ENCODE results near the gene GRAMD2B.
A peak's percentile ranks its signal among the peaks of the same experiment; 100 is the strongest.

GRAMD2B gene

GRCh38 chr5:126443374-126443851 lies 20.2 kb downstream of the GRAMD2B start:
- no peak for DNase-seq
- in situ Hi-C loops (cut with HindIII; ENCODE audit: low pct_ligation_motif_present, low pct_unique_long_range_greater_than_20kb, low sequenced_read_pairs), result no loop called here

GRCh38 chr5:126444137-126444536 lies 20.9 kb downstream of the GRAMD2B start:
- in situ Hi-C loops (cut with HindIII; ENCODE audit: low pct_ligation_motif_present, low pct_unique_long_range_greater_than_20kb, low sequenced_read_pairs), result no loop called here
- no peak for DNase-seq

DNA sequence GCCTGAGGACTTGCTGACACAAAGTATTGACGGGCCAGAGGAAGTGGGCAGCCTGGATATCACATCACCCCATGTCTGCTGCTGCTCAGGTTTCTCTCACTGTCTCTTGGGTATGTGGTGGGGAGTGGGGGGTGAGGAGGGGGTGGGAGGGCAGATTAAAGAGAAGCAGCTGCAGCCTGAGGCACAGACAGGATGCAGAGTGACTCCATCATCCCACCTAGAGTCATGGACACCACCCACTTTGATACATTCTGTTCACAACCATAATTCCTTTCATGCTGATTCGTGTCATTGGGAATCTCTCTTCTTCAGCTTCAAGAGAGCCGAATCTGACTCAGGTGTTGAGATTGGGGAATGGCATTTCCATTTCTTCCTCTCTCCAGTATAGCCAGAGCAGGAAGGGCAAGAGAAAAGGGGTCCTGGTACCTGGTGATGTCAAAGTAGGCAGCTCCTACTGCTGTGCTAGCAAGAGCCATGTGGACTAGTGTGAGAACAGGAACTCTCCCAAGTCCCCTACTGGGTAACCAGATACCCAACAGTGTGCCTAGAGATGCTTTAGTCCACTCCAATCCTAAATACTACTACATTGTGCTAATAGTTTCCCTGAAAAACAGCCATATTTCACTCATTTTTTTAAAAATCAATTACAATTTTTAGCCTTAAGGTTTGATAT lies 22.4 kb downstream of the GRAMD2B start:
- DNase-seq, result no peak
- in situ Hi-C loops (cut with HindIII; ENCODE audit: low pct_ligation_motif_present, low pct_unique_long_range_greater_than_20kb, low sequenced_read_pairs), result no loop called here

- in situ Hi-C loops (cut with HindIII; ENCODE audit: low pct_ligation_motif_present, low pct_unique_long_range_greater_than_20kb, low sequenced_read_pairs), result no loop called here
- DNase-seq, result peak; percentile 26
Observed at GRCh38 chr5:126446498-126447224, 23.5 kb downstream of the GRAMD2B start.

DNA sequence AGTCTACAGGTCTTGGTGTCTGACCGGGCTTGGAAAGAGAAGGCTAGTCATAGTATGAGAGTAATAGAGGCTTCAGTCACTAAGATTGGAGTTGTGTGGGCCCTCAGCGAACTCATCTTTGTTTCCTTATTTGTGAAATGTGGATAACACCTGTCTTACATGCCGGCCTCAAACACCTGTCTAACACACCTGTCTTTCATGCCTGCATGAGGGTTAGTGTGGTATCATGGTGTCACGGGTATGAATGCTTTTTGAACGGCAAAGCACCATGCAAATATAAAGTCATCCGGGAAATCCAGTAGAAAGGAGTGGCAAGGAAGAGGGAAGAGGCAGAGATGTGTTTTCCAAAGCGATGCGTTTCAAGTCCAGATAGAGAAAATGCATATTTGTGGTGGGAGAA lies 25.5 kb downstream of the GRAMD2B start:
- in situ Hi-C loops (cut with HindIII; ENCODE audit: low pct_ligation_motif_present, low pct_unique_long_range_greater_than_20kb, low sequenced_read_pairs), result no loop called here
- no peak for DNase-seq

GRCh38 chr5:126449751-126450271 lies 26.6 kb downstream of the GRAMD2B start:
- in situ Hi-C loops (cut with HindIII; ENCODE audit: low pct_ligation_motif_present, low pct_unique_long_range_greater_than_20kb, low sequenced_read_pairs), result no loop called here
- no peak for DNase-seq

GRCh38 chr5:126450346-126450745 lies 27.1 kb downstream of the GRAMD2B start:
- in situ Hi-C loops (cut with HindIII; ENCODE audit: low pct_ligation_motif_present, low pct_unique_long_range_greater_than_20kb, low sequenced_read_pairs), result no loop called here
- no peak for DNase-seq

DNA sequence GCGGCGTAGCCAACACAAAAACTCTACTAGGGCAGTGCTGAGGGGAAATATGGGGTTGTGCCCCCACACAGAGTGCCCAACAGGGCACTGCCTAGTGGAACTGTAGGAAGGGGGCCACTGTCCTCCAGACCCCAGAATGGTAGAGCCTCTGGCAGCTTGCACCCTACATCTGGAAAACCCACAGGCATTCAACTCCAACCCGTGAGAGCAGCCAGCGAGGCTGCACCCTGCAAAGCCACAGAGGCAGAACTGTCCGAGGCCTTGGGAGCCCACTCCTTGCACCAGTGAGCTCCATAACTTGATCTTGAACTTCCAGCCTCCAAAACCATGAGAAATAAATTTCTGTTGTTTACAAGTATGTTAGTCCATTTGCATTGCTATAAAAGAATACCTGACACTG lies 27.7 kb downstream of the GRAMD2B start:
- in situ Hi-C loops (cut with HindIII; ENCODE audit: low pct_ligation_motif_present, low pct_unique_long_range_greater_than_20kb, low sequenced_read_pairs), result no loop called here
- no peak for DNase-seq

DNA sequence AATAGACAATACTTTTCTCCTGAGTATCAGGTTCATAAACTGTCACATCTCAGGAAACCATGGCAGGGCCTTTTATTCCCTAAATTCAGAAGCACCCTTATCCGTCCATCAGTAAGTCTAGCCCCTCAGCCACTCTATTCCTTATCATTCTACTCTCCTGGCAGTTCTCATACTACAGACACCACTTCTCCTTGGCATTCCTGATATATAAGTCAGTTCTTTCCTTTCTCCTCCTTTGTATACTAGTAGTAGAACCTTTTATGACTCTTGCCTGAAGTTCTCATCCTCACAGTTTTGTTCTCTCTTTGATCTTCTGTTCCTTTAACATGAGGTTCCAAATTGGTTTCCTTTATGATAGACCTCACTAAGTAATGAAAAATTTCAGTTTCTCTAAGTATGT lies 29.3 kb downstream of the GRAMD2B start:
- in situ Hi-C loops (cut with HindIII; ENCODE audit: low pct_ligation_motif_present, low pct_unique_long_range_greater_than_20kb, low sequenced_read_pairs), result no loop called here
- no peak for DNase-seq

DNA sequence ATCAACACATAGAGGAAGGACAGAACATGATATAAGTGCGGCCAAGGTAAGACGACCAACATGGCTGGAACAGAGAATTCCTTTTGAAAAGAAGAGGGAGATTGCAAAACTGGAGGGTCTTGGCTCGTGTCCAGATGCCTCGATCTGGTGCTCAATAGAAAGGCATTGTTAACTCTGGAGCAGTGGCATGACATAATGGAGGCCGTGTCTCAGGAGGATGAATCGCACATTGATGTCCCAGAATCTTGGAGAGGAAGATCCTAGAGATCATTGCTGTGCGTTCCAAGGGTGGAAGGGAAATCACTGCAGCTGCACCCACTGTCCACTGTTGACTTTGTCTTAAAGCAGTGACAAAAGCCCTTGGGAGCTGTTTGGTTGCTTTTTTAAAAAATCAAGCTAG lies 30.9 kb downstream of the GRAMD2B start:
- no peak for DNase-seq
- in situ Hi-C loops (cut with HindIII; ENCODE audit: low pct_ligation_motif_present, low pct_unique_long_range_greater_than_20kb, low sequenced_read_pairs), result no loop called here

GRCh38 chr5:126454535-126454934 lies 31.3 kb downstream of the GRAMD2B start:
- in situ Hi-C loops (cut with HindIII; ENCODE audit: low pct_ligation_motif_present, low pct_unique_long_range_greater_than_20kb, low sequenced_read_pairs), result no loop called here
- DNase-seq, result no peak

DNA sequence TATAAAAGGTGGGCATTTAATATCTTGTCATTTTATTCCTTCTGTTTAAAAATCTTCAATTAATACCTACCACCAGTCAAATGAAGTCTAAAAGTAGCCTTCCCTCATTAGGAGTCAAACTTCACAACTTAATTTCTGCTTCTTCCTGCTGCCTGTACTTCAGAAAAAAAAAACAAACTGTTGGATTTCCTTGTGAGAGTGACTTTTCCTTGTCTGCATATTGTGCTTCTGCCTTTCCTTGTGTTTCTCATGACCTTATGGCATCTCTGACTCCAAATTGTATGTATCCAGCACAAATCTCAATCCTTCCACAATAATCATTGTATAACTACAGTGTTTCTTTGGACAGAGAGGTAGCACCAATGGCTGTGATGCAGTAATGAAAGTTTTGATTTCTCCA lies 32.1 kb downstream of the GRAMD2B start:
- no peak for DNase-seq
- in situ Hi-C loops (cut with HindIII; ENCODE audit: low pct_ligation_motif_present, low pct_unique_long_range_greater_than_20kb, low sequenced_read_pairs), result no loop called here

- no peak for DNase-seq
- in situ Hi-C loops (cut with HindIII; ENCODE audit: low pct_ligation_motif_present, low pct_unique_long_range_greater_than_20kb, low sequenced_read_pairs), result no loop called here
Observed at GRCh38 chr5:126455728-126456127, 32.5 kb downstream of the GRAMD2B start.

DNA sequence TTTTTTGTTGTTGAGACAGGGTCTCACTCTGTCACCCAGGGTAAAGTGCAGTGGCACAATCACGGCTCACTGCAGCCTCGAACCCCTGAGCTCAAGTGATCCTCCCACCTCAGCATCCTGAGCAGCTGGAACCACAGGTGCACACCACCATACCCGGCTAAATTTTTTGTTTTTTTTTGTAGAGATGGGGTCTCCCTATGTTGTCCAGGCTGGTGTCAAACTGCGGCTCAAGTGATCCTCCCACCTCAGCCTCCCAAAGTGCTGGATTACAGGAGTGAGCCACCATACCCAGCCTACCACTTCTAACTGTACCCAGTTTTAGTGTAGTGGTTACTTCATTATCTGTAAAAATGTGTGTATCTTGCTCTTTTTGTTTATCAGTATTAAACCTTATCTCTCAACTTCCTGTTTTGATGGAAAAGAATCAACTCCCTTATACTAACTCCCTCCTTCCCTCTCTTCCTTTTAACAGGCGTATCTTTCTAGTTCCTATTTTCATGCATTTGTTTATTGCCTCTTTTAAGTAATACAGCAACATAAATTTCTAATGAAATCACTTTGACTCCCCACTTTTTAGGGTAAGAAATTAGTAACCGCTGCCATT lies 33.1 kb downstream of the GRAMD2B start:
- no peak for DNase-seq
- in situ Hi-C loops (cut with HindIII; ENCODE audit: low pct_ligation_motif_present, low pct_unique_long_range_greater_than_20kb, low sequenced_read_pairs), result no loop called here

- in situ Hi-C loops (cut with HindIII; ENCODE audit: low pct_ligation_motif_present, low pct_unique_long_range_greater_than_20kb, low sequenced_read_pairs), result no loop called here
- no peak for DNase-seq
Observed at GRCh38 chr5:126460459-126460858, 37.2 kb downstream of the GRAMD2B start.

- no peak for DNase-seq
- in situ Hi-C loops (cut with HindIII; ENCODE audit: low pct_ligation_motif_present, low pct_unique_long_range_greater_than_20kb, low sequenced_read_pairs), result no loop called here
Observed at GRCh38 chr5:126460977-126461376, 37.8 kb downstream of the GRAMD2B start.

- no peak for DNase-seq
- in situ Hi-C loops (cut with HindIII; ENCODE audit: low pct_ligation_motif_present, low pct_unique_long_range_greater_than_20kb, low sequenced_read_pairs), result no loop called here
Observed at GRCh38 chr5:126461838-126462237, 38.6 kb downstream of the GRAMD2B start.

DNA sequence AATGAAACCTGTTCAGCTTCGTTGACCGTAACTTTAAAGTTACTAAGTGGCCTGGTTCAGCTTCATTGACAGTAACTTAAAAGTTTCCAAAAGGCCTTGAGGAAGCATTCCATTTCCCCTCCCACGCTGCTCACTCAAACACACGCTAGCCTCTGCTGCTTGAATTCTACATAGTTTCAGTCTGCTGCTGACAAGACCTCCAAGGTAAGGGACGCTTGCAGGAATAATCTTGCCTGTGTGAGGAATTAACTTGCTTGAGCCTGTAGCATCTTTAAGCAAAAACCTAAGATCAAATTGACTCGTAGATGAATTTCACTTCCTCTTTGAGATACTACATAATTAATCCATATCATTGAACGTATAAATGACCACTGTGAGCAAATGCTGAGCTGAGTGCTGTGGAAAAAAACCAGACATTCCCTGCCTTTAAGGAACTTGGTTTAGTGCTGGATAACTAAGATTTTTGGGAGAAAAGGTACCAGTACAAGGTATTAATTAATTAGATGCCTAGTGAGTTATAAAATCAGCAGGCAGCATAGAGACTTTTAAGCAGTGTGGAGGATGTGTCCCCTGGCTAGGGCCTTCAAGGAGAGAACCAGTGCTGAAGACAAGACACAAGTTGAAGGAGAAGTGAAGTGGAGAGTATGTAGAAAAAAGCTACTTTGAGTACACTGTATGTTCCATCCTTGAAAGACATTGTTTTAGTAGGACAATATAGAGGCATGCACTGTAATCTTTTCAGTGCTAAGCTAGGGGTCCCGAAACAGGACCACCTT lies 39.2 kb downstream of the GRAMD2B start:
- in situ Hi-C loops (cut with HindIII; ENCODE audit: low pct_ligation_motif_present, low pct_unique_long_range_greater_than_20kb, low sequenced_read_pairs), result no loop called here
- DNase-seq, result no peak

- in situ Hi-C loops (cut with HindIII; ENCODE audit: low pct_ligation_motif_present, low pct_unique_long_range_greater_than_20kb, low sequenced_read_pairs), result no loop called here
- DNase-seq, result no peak
Observed at GRCh38 chr5:126464016-126464415, 40.8 kb downstream of the GRAMD2B start.
